Lower leg skin (tissue), 3 donors: ENCODE results near the gene ANKIB1.

Source experiments
- POLR2A ChIP-seq, 2 donors: fragments of 450-650 bp; IDR thresholded peaks; one replicate each; pipeline ENCODE4 v1.6.1; 2016 to 2017; ENCODE audit warnings: antibody characterized with exemption in 2 of 2, mild to moderate bottlenecking in 1 of 2, moderate library complexity in 1 of 2
- TF ChIP-seq, protein P1 (sequence below), 3 donors: fragments of 450-650 bp; IDR thresholded peaks; one replicate each; pipeline ENCODE4 v1.5.1; 2016; ENCODE audit warnings: antibody characterized with exemption in 3 of 3, mild to moderate bottlenecking in 3 of 3, moderate library complexity in 2 of 3

DNA sequence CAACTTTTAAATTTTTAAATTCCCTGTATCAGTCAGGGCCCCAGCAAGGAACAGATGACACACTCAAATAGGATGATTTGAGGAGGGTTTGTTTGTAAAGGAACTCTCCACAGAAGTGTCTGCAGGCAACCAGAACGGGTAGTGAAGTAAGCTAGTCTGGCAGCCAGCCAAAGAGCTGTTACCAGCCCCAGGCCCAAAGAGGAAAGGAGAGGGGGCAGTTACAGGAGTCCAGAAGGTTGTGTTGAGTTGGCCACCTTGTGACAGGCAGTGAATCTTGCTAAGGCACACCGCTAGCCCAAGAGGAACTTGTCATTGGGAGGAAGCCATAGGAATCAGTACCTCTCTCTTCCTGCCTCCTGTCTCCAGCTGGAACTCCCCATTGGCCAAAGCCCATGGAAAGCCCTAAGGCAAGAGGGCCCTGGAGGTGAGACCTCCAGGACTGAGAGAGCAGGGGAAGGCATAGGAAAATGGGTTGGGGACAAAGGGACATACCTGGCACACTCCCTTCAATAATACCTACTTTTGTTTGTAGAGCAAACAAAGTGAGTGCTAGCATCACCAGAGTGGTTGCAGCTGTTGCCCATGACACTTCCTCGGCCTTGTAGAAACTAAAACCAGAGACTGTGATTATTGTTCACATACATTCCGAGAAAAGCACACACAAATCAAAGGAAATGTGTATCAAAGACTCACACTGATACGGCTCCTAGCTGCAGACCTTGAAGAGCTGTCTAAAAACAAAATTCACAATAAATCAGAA is 176.1 kb downstream of the ANKIB1 start:
- TF ChIP-seq, protein P1, sequence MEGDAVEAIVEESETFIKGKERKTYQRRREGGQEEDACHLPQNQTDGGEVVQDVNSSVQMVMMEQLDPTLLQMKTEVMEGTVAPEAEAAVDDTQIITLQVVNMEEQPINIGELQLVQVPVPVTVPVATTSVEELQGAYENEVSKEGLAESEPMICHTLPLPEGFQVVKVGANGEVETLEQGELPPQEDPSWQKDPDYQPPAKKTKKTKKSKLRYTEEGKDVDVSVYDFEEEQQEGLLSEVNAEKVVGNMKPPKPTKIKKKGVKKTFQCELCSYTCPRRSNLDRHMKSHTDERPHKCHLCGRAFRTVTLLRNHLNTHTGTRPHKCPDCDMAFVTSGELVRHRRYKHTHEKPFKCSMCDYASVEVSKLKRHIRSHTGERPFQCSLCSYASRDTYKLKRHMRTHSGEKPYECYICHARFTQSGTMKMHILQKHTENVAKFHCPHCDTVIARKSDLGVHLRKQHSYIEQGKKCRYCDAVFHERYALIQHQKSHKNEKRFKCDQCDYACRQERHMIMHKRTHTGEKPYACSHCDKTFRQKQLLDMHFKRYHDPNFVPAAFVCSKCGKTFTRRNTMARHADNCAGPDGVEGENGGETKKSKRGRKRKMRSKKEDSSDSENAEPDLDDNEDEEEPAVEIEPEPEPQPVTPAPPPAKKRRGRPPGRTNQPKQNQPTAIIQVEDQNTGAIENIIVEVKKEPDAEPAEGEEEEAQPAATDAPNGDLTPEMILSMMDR (IDR thresholded peaks at IDR 0.05) = no peak
- no peak for TF ChIP-seq POLR2A (IDR thresholded peaks at IDR 0.05)
